NCI-H345 (cell line): ENCODE results near the gene RSAD2.
"Not testable (repeated sequence)": the region's sequence is repeated elsewhere in the genome, so short reads cannot be mapped to it uniquely, and the experiment has no call there.

ENCODE experiments used
- DNase-seq: peaks from one replicate; lab custom pipeline; 2025; lab: John Stamatoyannopoulos, UW

RSAD2 gene

GRCh38 chr2:6864231-6864754 lies 13.3 kb upstream of the RSAD2 start:
- no peak for DNase-seq

- DNase-seq = peak; percentile 63
Measured at GRCh38 chr2:6864923-6865345, 12.6 kb upstream of the RSAD2 start.

GRCh38 chr2:6865346-6866274 lies 12.0 kb upstream of the RSAD2 start, which contains the start of gene CMPK2:
CMPK2 (minus strand) TSS chr2:6865907; CDS start chr2:6865696, 211 bp downstream.
- peak; percentile 78 for DNase-seq

GRCh38 chr2:6866275-6866671 lies 11.3 kb upstream of the RSAD2 start:
- peak; percentile 71 for DNase-seq

DNA sequence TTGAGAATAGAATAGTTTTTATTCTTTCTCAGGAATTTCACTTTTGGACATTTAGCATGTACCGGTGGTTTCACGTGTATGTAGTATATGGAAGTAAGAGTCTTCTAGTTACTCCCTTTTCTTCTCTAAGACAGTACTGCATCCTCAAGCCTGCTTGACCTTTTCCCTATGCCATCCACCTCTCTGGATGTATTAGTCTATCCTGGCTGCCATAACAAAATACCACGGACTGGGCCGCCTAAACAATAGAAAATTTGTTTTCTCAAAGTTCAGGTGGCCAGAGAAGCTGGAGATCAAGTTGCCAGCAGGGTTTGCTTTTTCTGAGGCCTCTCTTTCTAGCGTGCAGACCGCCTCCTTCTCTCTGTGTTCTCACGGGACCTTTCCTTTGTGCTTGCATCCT lies 10.6 kb upstream of the RSAD2 start:
- DNase-seq = no peak

DNA sequence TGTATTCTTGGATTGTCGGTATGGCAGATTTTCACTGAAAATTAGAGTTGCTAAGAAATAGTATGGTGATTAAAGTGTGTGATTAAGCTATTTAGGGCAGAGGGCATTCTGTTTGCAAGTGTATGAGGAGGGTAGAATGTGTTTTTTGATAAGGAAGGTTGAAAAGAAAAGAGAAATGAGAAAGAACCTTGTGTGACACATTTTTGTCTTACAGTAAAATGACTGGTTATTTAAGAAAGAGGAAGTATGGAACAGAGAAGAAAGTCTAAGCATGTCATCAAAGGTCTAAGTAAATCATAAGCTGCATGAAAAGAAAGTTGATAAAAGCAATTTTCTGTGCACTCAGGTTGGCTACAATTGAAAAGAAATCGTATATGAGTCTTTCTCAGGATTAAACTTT lies 5.2 kb upstream of the RSAD2 start:
- DNase-seq = no peak

DNA sequence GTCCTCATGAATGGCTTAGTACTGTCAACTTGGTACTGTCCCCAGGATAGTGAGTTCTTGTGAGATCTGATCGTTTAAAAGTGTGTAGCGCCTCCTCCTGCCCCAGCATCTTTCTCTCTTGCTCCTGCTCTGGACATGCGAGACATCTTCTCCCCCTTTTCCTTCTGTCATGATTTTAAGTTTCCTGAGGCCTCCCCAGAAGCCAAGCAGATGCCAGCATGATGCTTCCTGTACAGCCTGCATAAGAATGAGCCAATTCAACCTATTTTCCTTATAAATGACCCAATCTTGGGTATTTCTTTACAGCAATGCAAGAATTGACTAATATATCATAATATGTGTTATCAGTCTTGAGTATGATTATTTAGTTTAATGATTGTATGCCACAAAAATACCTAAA lies 3.5 kb upstream of the RSAD2 start:
- DNase-seq = no peak

- DNase-seq = no peak
Measured at GRCh38 chr2:6876309-6876708, 1.3 kb upstream of the RSAD2 start.

- DNase-seq = no peak
Measured at GRCh38 chr2:6878549-6878948, 972 bp downstream of the RSAD2 start.

GRCh38 chr2:6879011-6879410 lies 1.4 kb downstream of the RSAD2 start:
- no peak for DNase-seq

- DNase-seq = no peak
Measured at GRCh38 chr2:6880200-6880733, 2.7 kb downstream of the RSAD2 start.

GRCh38 chr2:6881046-6881445 lies 3.5 kb downstream of the RSAD2 start:
- DNase-seq = no peak

GRCh38 chr2:6881516-6881915 lies 3.9 kb downstream of the RSAD2 start:
- DNase-seq = no peak

- no peak for DNase-seq
Measured at GRCh38 chr2:6883448-6884122, 6.0 kb downstream of the RSAD2 start.

GRCh38 chr2:6885551-6885950 lies 8.0 kb downstream of the RSAD2 start:
- no peak for DNase-seq

- DNase-seq = no peak
Measured at GRCh38 chr2:6885968-6886367, 8.4 kb downstream of the RSAD2 start.

DNA sequence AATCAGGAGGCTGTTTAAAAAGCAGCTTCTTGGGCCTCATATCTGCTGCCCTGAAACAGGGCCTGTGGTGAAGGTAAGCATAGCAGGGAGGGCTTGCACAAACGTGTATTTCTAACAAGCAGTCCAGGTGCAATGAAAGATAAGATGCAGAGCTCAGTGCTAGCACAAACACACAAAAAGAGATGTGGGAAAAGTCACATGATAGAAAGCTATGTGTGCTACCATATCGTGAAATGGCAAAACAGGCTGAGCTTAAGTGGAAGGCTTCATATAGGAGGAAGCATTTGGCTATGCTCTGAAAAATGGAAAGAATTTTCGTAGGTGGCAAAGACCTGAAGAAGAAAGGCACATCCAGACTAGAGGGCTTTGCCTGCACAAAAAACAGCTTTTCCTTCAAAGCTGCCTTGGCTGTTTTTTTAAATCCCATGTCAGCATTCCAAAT lies 10.2 kb downstream of the RSAD2 start:
- DNase-seq = no peak

GRCh38 chr2:6888724-6889123 lies 11.1 kb downstream of the RSAD2 start:
- DNase-seq = no peak

DNA sequence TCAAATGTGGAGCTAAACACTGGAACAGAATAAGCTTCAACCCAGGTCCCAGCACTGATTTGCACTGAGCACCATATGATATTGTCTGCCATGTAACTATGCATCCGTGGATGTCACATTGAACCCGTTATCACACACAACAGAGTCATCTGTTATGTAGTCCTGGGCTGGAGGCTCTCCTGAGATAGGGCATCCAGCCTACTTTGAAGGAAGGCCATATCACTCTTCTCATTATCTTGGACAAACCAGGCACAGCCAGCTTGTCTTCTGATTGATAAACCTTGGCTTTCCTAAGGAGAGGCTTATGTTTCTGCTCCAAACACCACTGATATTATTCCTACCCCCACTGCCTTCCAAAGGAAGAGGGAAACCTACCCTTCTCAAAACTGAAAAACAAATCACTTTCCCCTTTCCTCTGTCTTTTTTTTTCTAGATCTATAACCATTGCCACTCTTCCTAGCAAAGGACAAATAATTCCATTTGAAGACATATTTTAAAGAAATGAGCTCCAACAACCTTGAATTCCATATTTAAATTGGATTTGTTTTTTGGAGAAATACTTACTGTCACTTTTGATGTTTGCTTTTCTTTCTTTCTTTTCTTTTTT lies 16.4 kb downstream of the RSAD2 start:
- no peak for DNase-seq

GRCh38 chr2:6896930-6897759 lies 19.6 kb downstream of the RSAD2 start:
- peak; percentile 34 for DNase-seq

DNA sequence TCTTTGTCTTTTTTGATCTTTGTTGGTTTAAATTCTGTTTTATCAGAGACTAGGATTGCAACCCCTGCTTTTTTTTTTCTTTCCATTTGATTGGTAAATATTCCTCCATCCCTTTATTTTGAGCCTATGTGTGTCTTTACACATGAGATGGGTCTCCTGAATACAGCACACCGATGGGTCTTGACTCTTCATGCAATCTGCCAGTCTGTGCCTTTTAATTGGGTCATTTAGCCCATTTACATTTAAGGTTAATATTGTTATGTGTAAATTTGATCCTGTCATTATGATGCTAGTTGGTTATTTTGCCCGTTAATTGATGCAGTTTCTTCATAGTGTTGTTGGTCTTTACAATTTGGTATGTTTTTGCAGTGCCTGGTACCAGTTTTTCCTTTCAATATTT lies 25.0 kb downstream of the RSAD2 start:
- not testable (repeated sequence) for DNase-seq
